GM10266 (cell line): ENCODE data around the gene XNDC1N.

Source experiments
- DNase-seq: peaks from one replicate; pipeline ENCODE4 v3.0.0; 2012; ENCODE audit errors: extremely low spot score
- CTCF ChIP-seq: IDR thresholded peaks from 2 replicates; pipeline ENCODE4 v1.5.1; 2012; ENCODE audit warnings: mild to moderate bottlenecking, low read depth; ENCODE audit not compliant: control insufficient read depth, insufficient read depth; ENCODE audit errors: missing control alignments

XNDC1N gene

DNA sequence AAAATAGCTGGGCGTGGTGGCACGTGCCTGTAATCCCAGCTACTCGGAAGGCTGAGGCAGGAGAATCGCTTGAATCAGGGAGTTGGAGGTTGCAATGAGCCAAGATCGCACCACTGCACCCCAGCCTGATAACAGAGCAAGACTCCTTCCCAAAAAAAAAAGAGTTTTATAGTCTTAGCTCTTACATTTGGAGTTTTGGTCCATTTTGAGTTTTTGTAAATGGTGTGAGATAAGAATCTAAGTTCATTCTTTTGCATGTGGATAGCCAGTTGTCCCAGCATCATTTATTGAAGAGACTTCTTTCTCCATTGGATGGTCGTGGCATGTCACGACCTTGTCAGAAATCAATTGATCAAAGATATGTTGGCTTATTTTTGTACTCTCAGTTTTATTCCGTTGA, 35.1 kb upstream of the XNDC1N start:
- DNase-seq: no peak

GRCh38 chr11:71962428-71963038, 34.1 kb upstream of the XNDC1N start:
- peak; percentile 26 for DNase-seq
- no peak for TF ChIP-seq CTCF

More for the DNA sequence above, 35.1 kb upstream of the XNDC1N start:
- TF ChIP-seq CTCF: no peak

DNA sequence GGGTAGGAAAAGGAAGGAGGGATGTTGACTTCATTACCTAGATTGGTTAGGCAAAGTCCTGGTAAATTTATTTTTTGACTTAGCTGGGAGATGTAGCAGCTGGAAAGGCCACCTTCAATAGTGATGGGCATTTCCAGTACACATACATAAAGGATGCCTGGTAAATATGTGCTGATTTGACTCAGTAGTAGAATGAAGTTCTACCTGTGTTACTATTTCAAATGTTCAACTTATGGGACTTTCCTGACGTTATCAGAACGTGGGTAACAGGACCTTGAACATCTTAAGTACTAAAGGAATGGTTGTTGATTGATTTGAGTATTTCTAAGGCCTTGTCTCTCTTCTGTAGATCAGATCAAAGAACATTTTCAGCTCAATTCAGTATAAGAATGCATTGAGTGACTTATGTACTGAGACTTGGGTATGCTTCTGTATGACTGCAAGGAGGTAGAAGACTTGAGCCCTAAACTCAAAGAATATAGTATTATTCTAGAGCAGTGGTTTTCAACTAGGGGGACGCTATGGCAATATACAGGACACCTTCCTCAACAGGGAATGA, 27.6 kb upstream of the XNDC1N start:
- no peak for DNase-seq
- no peak for TF ChIP-seq CTCF

DNA sequence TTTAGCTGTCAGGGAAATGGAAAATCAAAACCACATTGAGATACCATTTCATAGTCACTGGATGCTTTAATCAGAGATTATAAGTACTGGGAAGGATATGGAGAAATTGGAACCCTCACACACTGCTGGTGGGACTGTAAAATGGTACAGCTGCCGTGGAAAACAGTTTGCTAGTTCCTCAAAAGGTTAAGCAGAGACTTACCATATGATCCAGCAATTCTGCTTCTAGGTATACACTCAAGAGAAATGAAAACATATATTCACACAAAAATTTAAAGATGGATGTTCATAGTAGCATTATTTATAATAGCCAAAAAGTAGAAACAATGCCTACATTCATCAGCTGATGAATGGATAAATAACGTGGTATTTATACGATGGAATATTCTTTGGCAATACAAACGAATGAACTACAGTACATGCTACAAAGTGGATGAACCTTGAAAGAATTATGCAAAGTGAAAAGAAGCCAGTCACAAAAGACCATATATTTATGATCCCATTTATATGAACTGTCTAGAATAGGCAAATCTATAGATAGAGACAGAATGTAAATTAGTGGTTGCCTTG, 23.4 kb upstream of the XNDC1N start:
- no peak for DNase-seq
- TF ChIP-seq CTCF: no peak

- no peak for DNase-seq
- no peak for TF ChIP-seq CTCF
Observed at GRCh38 chr11:71949034-71949433, 20.6 kb upstream of the XNDC1N start.

DNA sequence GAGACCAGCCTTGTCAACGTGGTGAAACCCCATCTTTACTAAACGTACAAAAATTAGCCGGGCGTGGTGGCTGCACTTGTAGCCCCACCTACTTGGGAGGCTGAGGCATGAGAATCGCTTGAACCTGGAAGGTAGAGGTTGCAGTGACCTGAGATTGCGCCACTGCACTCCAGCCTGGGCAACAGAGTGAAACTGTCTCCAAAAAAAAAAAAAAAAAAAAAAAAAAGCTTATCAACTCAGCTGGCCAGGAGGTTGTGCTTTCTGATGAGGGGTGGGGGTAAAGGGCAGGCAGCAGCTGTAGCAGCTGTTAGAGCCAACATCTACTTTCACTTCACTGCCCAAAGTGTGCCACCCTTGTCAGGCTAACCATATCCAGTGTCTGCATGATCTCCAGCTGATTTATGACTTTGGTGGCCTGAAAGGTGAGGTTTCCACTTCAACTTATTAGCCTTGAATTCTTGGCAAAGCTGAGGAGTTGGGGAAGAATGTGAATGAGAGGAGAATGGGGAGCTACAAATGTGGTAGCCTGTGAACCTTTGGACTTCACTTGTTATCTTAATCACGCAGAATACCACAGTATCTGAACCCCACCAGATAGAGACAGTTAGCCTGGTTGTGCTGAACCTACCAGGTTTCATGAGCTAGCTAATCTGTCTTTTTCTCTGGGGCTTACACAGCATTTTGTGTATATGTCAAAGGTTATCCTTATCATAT, 20.1 kb upstream of the XNDC1N start:
- no peak for DNase-seq

More for the DNA sequence above, 20.1 kb upstream of the XNDC1N start:
- no peak for TF ChIP-seq CTCF
